HG03575 (cell line): ENCODE data around the gene ERCC2.
"Not testable (repeated sequence)": the region's sequence is repeated elsewhere in the genome, so short reads cannot be mapped to it uniquely, and the experiment has no call there.

Experiments
- ATAC-seq: cut with Tn5 transposase; IDR thresholded peaks from one replicate; pipeline ENCODE4 v1.9.1; 2021; ENCODE audit not compliant: unreplicated experiment, insufficient number of reproducible peaks, low FRiP score; ENCODE audit errors: extremely low read depth

The ERCC2 gene

GRCh38 chr19:45314708-45315245 is 55.6 kb downstream of the ERCC2 start:
- ATAC-seq = no peak

GRCh38 chr19:45312285-45312684 is 58.1 kb downstream of the ERCC2 start:
- not testable (repeated sequence) for ATAC-seq

GRCh38 chr19:45311621-45312020 is 58.8 kb downstream of the ERCC2 start:
- no peak for ATAC-seq

- not testable (repeated sequence) for ATAC-seq
Measured at GRCh38 chr19:45309322-45309721, 61.1 kb downstream of the ERCC2 start.

GRCh38 chr19:45307361-45307760 is 63.0 kb downstream of the ERCC2 start:
- no peak for ATAC-seq

- ATAC-seq = no peak
Measured at GRCh38 chr19:45306518-45307027, 63.8 kb downstream of the ERCC2 start.

- ATAC-seq = no peak
Measured at GRCh38 chr19:45306040-45306439, 64.3 kb downstream of the ERCC2 start.

GRCh38 chr19:45305421-45305820 is 65.0 kb downstream of the ERCC2 start:
- no peak for ATAC-seq

GRCh38 chr19:45305007-45305406 is 65.4 kb downstream of the ERCC2 start:
- no peak for ATAC-seq

- no peak for ATAC-seq
Measured at GRCh38 chr19:45304141-45304926, 66.0 kb downstream of the ERCC2 start.

GRCh38 chr19:45303269-45304060 is 66.9 kb downstream of the ERCC2 start:
- no peak for ATAC-seq

GRCh38 chr19:45302416-45302815 is 68.0 kb downstream of the ERCC2 start:
- ATAC-seq = no peak
